ENCODE data around the gene CDKN1A.

DNA sequence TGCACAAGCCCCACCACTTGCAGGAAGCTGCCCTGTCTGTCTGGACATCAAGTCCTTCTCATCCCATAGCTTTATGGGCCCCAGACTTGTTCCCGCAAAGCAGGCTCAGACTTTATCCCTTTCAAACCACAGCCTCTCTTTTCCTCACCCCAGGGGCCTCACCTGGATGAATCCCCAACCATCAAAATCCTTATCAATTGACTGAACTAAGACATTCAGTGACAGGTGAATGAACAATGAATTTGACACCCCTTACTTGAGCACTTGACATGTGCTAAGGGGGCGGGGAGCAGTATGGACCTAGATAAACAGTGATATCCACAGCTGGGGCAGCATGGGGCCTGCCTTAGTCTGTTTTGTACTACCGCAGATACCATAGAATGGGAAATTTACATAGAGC lies 24.1 kb downstream of the CDKN1A start:
- TF ChIP-seq GATA2 (IDR thresholded peaks at IDR 0.05; ENCODE audit: low read depth, low read length) (no peak), GATA3 (IDR thresholded peaks at IDR 0.05; ENCODE audit: low read depth, low read length) (no peak)
